Measurements from ENCODE around the gene ABCC8.

- no peak for TF ChIP-seq CTCF (conservative IDR thresholded peaks at IDR 0.05)
- no peak for TF ChIP-seq EZH2 (IDR thresholded peaks at IDR 0.05; ENCODE audit: low read depth)
Observed at GRCh38 chr11:17437366-17437765, 39.3 kb downstream of the ABCC8 start.
